ENCODE data around the gene OR3A3.
"Not testable (repeated sequence)": the region's sequence is repeated elsewhere in the genome, so short reads cannot be mapped to it uniquely, and the experiment has no call there.

GRCh38 chr17:3466355-3466754 is 55.2 kb downstream of the OR3A3 start:
- TF ChIP-seq CTCF (IDR thresholded peaks at IDR 0.05; ENCODE audit: borderline replicate concordance, extremely low read depth, low read length, poor library complexity, severe bottlenecking); EZH2 (IDR thresholded peaks at IDR 0.05; ENCODE audit: borderline replicate concordance, low read depth, low read length, severe bottlenecking): not testable (repeated sequence)
